Measurements from ENCODE around the gene ORAI2. TPM values are rescaled to one million over a fixed set of nuclear protein-coding genes. Genes with fewer than 3 reads are reported as not detected.
A peak's percentile ranks its signal among the peaks of the same experiment; 100 is the strongest.

Gene ORAI2
- total RNA-seq, 1 experiment from 2014 or later: 76.9 TPM

- CTCF ChIA-PET: interaction anchor here (0.6 to 1.2 kb wide), 4 partner anchors 8 to 117 kb away, joined by 6 to 9 read pairs (median 7); no protein-coding TSS in a partner anchor
- POLR2A ChIA-PET: interaction anchor here (1.0 kb wide), 1 partner anchor 10 kb away, joined by 3 read pairs; no protein-coding TSS in a partner anchor
- in situ Hi-C loops (cut with HindIII; ENCODE audit: low pct_unique_long_range_greater_than_20kb, low sequenced_read_pairs): no loop called here
These were observed 37.3 kb upstream of the ORAI2 start, which contains the start of gene PRKRIP1 for GRCh38 chr7:102395873-102396709. Gene PRKRIP1 (plus strand): TSS chr7:102396363. CDS start chr7:102396412, 49 bp downstream.

GRCh38 chr7:102396710-102397019 is 36.7 kb upstream of the ORAI2 start:
- Histone ChIP-seq H3K4me1 (ENCODE audit: control insufficient read depth, insufficient read depth, low read length) (peaks cover 6% of the 10 kb centered on the region; the same call in 1 of the 2 replicates), H3K27ac (ENCODE audit: low read length) (peak overlapping the region; percentile 93), H3K36me3 (ENCODE audit: control insufficient read depth, insufficient read depth, low read length) (peaks cover 7% of the 10 kb centered on the region), H3K4me3 (ENCODE audit: low read depth in 2 of 2, low read length in 2 of 2) (peak overlapping the region; percentile 90 to 100), H3K9me3 (ENCODE audit: control insufficient read depth, insufficient read depth, low read depth, low read length) (no peaks in the 10 kb centered on the region), H3K27me3 (ENCODE audit: control insufficient read depth, insufficient read depth, low read length) (no peaks in the 10 kb centered on the region)
- intact Hi-C loops (cut with micrococcal nuclease; ENCODE audit: unreplicated experiment): no loop called here
- in situ Hi-C loops (cut with HindIII; ENCODE audit: low pct_unique_long_range_greater_than_20kb, low sequenced_read_pairs): no loop called here
- peak; percentile 1; the same call in 1 of the 2 replicates for ATAC-seq
- TF ChIP-seq CTCF (IDR thresholded peaks at IDR 0.05) (no peak), POLR2AphosphoS5 (IDR thresholded peaks at IDR 0.05; ENCODE audit: low read depth, low read length) (no peak), TCF7L2 (IDR thresholded peaks at IDR 0.05; ENCODE audit: low read depth, low read length) (no peak), SIN3A (IDR thresholded peaks at IDR 0.05; ENCODE audit: borderline replicate concordance, insufficient read depth, low read depth, low read length) (no peak), REST (IDR thresholded peaks at IDR 0.05; ENCODE audit: insufficient read depth in 1 of 2, low read depth in 2 of 2, low read length in 1 of 2) (no peak)
- POLR2A ChIA-PET: no interaction called here
- DNase-seq (ENCODE audit: low read depth, low spot score): no peak
- CTCF ChIA-PET: interaction anchor here (1.0 kb wide), 1 partner anchor 8 kb away, joined by 7 read pairs; no protein-coding TSS in a partner anchor
- BruUV-seq (replicated peaks): no TSS peak

More at GRCh38 chr7:102395873-102396709, 37.3 kb upstream of the ORAI2 start, which contains the start of gene PRKRIP1:
- Histone ChIP-seq H3K27ac (ENCODE audit: low read length) (peak within 1 kb of the TSS; percentile 93), H3K4me3 (ENCODE audit: low read depth in 2 of 2, low read length in 2 of 2) (peak within 1 kb of the TSS; percentile 90 to 100), H3K36me3 (ENCODE audit: control insufficient read depth, insufficient read depth, low read length) (peaks cover 6% of the 10 kb centered on the region), H3K9me3 (ENCODE audit: control insufficient read depth, insufficient read depth, low read depth, low read length) (no peaks in the 10 kb centered on the region), H3K4me1 (ENCODE audit: control insufficient read depth, insufficient read depth, low read length) (peaks cover 6% of the 10 kb centered on the region; the same call in 1 of the 2 replicates), H3K27me3 (ENCODE audit: control insufficient read depth, insufficient read depth, low read length) (no peaks in the 10 kb centered on the region)
- intact Hi-C loops (cut with micrococcal nuclease; ENCODE audit: unreplicated experiment): no loop called here
- ATAC-seq (peak; percentile 96), DNase-seq (ENCODE audit: low read depth, low spot score) (peak; percentile 69)
- no TSS peak for BruUV-seq (replicated peaks)
- TF ChIP-seq SIN3A (IDR thresholded peaks at IDR 0.05; ENCODE audit: borderline replicate concordance, insufficient read depth, low read depth, low read length) (peak; percentile 82; the same call in 1 of the 2 replicates), REST (IDR thresholded peaks at IDR 0.05; ENCODE audit: insufficient read depth in 1 of 2, low read depth in 2 of 2, low read length in 1 of 2) (no peak; a peak in 1 of 4 replicates), TCF7L2 (IDR thresholded peaks at IDR 0.05; ENCODE audit: low read depth, low read length) (peak; percentile 68), POLR2AphosphoS5 (IDR thresholded peaks at IDR 0.05; ENCODE audit: low read depth, low read length) (peak; percentile 94)
